ENCODE measurements around the gene BATF2.

DNA sequence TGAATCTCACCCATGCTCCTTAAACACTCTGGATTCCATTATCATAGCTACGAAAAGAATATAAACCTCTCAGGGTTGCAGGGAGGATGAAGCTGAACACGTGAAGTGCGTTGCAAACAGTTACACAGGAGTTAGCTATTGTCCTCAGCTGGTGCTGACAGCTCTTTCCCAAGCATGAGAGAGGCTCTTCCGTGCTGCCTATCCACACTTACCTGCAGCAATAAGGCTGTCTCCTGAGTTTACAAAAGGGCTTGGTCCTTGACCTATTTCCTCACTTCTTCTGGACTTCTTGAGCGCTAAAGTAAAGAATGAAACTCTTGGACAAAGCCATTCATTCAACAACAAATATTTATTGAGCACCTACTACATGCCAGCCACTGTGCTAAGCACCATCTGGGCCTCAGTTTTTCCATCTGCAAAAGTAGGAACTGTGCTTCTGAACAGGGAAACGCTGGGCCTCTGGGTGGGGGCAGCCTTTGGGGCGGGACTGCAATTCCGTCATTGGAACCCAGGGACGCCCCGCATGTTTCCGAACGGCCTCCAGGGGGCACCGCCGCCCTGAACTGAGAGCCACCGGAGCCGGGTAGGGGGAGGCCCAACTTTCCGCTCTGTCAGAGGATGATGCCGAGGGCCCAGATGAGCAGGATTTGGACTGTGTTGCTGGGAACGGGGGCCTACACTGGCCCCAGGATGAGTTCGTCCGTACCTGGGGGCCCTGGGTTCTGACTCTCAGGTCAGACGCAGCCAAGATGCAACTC is 16.5 kb upstream of the BATF2 start:
- TF ChIP-seq POLR2A (IDR thresholded peaks at IDR 0.05; ENCODE audit: low read length) (peak; percentile 74), GATA1 (IDR thresholded peaks at IDR 0.05; ENCODE audit: low read depth, low read length) (no peak)

All from erythroblast (primary cell).